Nephron (organoid): Measurements from ENCODE around the gene CELF2.

Experiments
- H3K27ac Mint-ChIP-seq, 3 experiments: 2 replicates each; pipeline ENCODE4 v1.8.0; 2020; ENCODE audit warnings: mixed read lengths in 3 of 3, mild to moderate bottlenecking in 2 of 3, moderate library complexity in 1 of 3
- H3K27me3 Mint-ChIP-seq: 2 replicates; pipeline ENCODE4 v1.8.0; 2021; ENCODE audit warnings: low read depth, mild to moderate bottlenecking, moderate library complexity, mixed read lengths
- H3K36me3 Mint-ChIP-seq: 2 replicates; pipeline ENCODE4 v1.8.0; 2020; ENCODE audit warnings: low read depth, mixed read lengths
- H3K4me1 Mint-ChIP-seq: 2 replicates; pipeline ENCODE4 v1.8.0; 2020; ENCODE audit warnings: mixed read lengths
- H3K4me3 Mint-ChIP-seq, 3 experiments: 2 replicates each; pipeline ENCODE4 v1.8.0; 2020; ENCODE audit warnings: mild to moderate bottlenecking in 3 of 3, mixed read lengths in 3 of 3, moderate library complexity in 2 of 3
- H3K9me3 Mint-ChIP-seq: 2 replicates; pipeline ENCODE4 v1.8.0; 2020; ENCODE audit warnings: mixed read lengths
- TF ChIP-seq, protein P1 (sequence below), 3 experiments: fragments of 200-600 bp; sonication (generic); IDR thresholded peaks; one replicate each; pipeline ENCODE4 v1.5.0; 2021; ENCODE audit warnings: antibody characterized with exemption in 3 of 3; ENCODE audit not compliant: unreplicated experiment in 3 of 3

The CELF2 gene

DNA sequence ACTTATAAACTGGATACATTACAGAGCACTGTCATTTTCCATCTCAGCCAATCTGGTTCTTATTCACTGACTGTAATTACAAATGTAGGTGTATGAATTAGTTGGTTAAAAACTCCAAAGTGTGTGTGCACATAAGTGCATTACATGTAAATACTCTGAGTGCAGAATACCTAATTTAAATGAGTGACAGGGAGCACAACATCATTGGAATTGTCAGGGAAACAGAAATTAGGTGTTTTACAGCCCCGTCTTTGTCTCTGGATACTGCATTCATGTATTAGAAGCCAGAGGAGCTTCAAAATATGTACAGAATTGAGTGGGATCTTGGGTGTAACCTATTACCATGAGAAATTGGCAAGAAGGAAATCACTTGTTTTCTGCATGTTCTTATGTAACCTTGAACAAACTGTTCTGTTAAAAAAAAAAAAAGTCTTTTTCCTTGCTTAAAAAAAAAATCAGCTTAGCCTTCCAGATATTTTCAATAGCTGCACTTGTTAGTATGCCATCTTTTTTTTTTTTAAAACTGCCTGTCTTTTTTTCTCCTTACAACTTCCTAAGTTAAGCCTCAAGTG is 31.1 kb downstream of the CELF2 start:
- Mint-ChIP-seq H3K36me3 (peaks cover 4% of the 10 kb centered on the region), H3K4me1 (peaks cover 52% of the 10 kb centered on the region), H3K4me3 (no peak overlapping the region), H3K27me3 (peaks cover 4% of the 10 kb centered on the region), H3K27ac (peak overlapping the region in 1 of 3 experiments; percentile 14), H3K9me3 (no peaks in the 10 kb centered on the region)
- TF ChIP-seq, protein P1, sequence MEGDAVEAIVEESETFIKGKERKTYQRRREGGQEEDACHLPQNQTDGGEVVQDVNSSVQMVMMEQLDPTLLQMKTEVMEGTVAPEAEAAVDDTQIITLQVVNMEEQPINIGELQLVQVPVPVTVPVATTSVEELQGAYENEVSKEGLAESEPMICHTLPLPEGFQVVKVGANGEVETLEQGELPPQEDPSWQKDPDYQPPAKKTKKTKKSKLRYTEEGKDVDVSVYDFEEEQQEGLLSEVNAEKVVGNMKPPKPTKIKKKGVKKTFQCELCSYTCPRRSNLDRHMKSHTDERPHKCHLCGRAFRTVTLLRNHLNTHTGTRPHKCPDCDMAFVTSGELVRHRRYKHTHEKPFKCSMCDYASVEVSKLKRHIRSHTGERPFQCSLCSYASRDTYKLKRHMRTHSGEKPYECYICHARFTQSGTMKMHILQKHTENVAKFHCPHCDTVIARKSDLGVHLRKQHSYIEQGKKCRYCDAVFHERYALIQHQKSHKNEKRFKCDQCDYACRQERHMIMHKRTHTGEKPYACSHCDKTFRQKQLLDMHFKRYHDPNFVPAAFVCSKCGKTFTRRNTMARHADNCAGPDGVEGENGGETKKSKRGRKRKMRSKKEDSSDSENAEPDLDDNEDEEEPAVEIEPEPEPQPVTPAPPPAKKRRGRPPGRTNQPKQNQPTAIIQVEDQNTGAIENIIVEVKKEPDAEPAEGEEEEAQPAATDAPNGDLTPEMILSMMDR (IDR thresholded peaks at IDR 0.05; ENCODE audit: unreplicated experiment in 3 of 3) = no peak

DNA sequence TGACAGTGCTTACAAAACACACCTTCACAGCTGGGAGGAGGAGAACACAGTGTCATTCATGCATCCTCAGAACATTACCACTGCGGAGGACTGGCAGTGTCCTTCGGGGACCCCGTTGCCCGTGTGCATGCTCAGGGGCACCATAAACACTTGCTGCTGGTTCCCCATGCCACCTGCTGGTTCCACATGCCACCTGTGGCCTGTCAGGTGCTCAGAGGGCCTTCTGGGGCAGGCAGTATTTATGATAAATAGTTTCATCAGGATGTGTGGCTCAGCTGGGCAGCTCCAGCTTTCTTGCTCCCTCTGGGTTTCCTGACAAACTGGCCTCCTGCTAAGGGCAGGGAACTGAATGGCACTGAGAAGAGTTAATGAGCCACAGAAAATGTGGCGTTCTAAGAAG is 32.1 kb downstream of the CELF2 start:
- H3K4me3 Mint-ChIP-seq = no peak overlapping the region
- TF ChIP-seq, protein P1 (IDR thresholded peaks at IDR 0.05; ENCODE audit: unreplicated experiment in 3 of 3) = no peak
- peaks cover 4% of the 10 kb centered on the region for H3K27me3 Mint-ChIP-seq
- H3K27ac Mint-ChIP-seq = peak overlapping the region in 1 of 3 experiments; percentile 9
- H3K36me3 Mint-ChIP-seq = no peaks in the 10 kb centered on the region
- H3K4me1 Mint-ChIP-seq = peaks cover 52% of the 10 kb centered on the region
- H3K9me3 Mint-ChIP-seq = no peaks in the 10 kb centered on the region

DNA sequence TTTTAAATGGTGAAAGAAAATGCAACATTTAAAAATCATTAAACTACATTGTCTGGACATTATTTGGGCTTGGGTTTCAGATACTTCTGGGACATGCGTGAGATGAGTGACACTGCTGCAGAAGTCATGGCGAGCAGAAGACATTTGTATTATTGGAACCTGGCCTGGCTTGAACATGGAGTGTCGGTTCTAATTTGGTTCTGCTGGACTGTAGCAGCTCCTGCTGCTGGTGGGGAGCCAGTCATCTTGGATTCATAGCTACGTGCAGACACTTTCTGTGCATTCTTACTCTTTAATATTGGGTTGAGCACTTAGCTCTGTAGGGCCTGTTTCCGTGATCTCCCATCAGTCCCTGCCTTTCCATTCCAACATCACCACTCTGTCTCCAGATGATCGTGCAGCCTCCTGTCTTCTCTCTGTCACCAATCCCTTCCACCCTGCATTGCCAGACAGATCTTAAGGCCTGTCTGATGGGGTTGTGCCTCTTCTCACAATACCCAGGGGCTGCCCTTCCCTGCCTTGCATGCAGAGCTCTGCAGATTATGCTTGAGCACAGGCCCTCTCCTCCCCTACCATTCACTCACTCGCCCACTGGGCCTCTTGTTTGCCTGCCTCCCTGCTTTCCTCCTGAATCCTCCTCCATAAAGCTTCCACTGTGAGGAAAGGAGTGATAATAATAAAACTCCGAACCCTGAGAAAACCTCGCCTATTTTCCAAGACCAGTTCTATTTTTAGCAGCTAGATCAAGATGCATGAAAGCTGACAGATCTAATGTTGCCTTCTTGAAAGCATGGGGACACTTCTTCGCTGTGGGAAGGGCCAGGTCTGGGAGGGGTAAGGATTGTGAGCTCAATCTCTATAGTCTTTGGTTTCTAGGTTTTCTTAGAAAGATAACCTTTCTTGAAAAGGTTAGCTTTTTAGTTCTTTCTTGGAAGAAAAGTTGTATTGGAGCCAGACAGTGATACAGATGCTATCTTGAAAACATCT is 32.9 kb downstream of the CELF2 start:
- Mint-ChIP-seq H3K9me3 (no peaks in the 10 kb centered on the region), H3K4me1 (peaks cover 50% of the 10 kb centered on the region), H3K27me3 (peaks cover 4% of the 10 kb centered on the region), H3K27ac (peak overlapping the region; percentile 5 to 59 (median 31)), H3K4me3 (no peak overlapping the region), H3K36me3 (no peaks in the 10 kb centered on the region)
- TF ChIP-seq, protein P1 (IDR thresholded peaks at IDR 0.05; ENCODE audit: unreplicated experiment in 3 of 3) = no peak

DNA sequence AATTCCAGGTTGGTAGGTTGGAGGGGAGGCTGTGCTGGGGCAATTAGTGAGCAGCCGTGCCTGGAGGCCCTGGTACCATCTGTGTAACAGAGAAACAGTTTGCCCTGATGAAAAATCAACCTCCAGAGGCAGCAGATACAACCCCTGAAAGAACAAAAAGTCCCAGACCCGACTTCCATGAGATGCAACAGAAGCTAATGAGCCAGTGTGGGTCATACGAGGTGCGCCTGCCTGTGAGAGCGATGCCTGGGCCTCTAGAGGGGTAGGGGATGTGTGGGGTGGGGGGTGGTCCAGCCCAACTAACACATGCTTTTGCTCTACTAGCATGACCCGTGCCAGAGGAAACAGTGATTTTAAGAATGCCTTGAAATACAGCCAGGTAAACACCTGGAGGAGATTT is 39.3 kb downstream of the CELF2 start:
- H3K9me3 Mint-ChIP-seq = peaks cover 7% of the 10 kb centered on the region
- H3K4me3 Mint-ChIP-seq = no peak overlapping the region
- H3K27me3 Mint-ChIP-seq = no peaks in the 10 kb centered on the region
- H3K27ac Mint-ChIP-seq = peak overlapping the region; percentile 0 to 32 (median 13)
- peaks cover 7% of the 10 kb centered on the region for H3K36me3 Mint-ChIP-seq
- H3K4me1 Mint-ChIP-seq = peaks cover 30% of the 10 kb centered on the region
- TF ChIP-seq, protein P1 (IDR thresholded peaks at IDR 0.05; ENCODE audit: unreplicated experiment in 3 of 3) = no peak

DNA sequence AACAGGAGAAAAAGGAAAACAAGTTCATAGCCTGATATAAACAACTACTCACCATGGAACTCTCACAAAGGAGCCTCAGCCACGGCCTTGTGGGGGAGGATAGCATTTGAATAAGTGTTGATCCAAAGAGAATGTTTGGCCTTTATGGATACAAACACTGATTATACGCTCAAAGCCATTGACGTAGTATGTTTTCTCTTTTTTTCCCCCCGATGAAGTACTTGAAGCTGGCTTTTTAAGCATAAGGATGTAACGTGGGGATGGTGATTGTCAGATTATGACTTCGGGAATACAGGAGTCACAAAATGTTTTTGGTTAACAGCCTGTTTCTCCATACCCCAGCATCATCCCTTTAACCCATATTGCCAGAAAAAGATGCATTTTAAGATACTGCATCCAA is 39.8 kb downstream of the CELF2 start:
- peak overlapping the region; percentile 0 to 32 (median 13) for H3K27ac Mint-ChIP-seq
- H3K4me1 Mint-ChIP-seq = peaks cover 30% of the 10 kb centered on the region
- peaks cover 11% of the 10 kb centered on the region for H3K36me3 Mint-ChIP-seq
- no peak overlapping the region for H3K4me3 Mint-ChIP-seq
- TF ChIP-seq, protein P1 (IDR thresholded peaks at IDR 0.05; ENCODE audit: unreplicated experiment in 3 of 3) = no peak
- no peaks in the 10 kb centered on the region for H3K27me3 Mint-ChIP-seq
- peaks cover 11% of the 10 kb centered on the region for H3K9me3 Mint-ChIP-seq
